Hepatocyte (in vitro differentiated cells): ENCODE measurements around the gene EXOC6. TPM values are rescaled to one million over a fixed set of nuclear protein-coding genes. Genes with fewer than 3 reads are reported as not detected.
"Not testable (repeated sequence)": the region's sequence is repeated elsewhere in the genome, so short reads cannot be mapped to it uniquely, and the experiment has no call there.

Source experiments
- DNase-seq: peaks from one replicate; pipeline ENCODE4 v3.0.0-alpha.2; 2016; ENCODE audit warnings: low spot score
- H2AFZ ChIP-seq: fragments of 200-600 bp; sonication (generic); 2 replicates; pipeline ENCODE4 v1.6.0; 2016; ENCODE audit warnings: antibody characterized with exemption, mild to moderate bottlenecking
- H3K27ac ChIP-seq: fragments of 200-600 bp; sonication (generic); 2 replicates; pipeline ENCODE4 v1.5.1; 2016; ENCODE audit warnings: mild to moderate bottlenecking
- H3K27me3 ChIP-seq: fragments of 200-600 bp; sonication (generic); 2 replicates; pipeline ENCODE4 v1.6.1; 2016
- H3K36me3 ChIP-seq: fragments of 200-600 bp; sonication (generic); replicated peaks from 2 replicates; pipeline ENCODE4 v1.5.1; 2016; ENCODE audit warnings: low read depth; ENCODE audit not compliant: insufficient read depth
- H3K4me1 ChIP-seq: fragments of 200-600 bp; sonication (generic); 2 replicates; pipeline ENCODE4 v1.5.1; 2016; ENCODE audit warnings: mild to moderate bottlenecking, moderate library complexity; ENCODE audit not compliant: insufficient read depth
- H3K4me2 ChIP-seq: fragments of 200-600 bp; sonication (generic); 2 replicates; pipeline ENCODE4 v1.6.0; 2016
- H3K4me3 ChIP-seq: fragments of 200-600 bp; sonication (generic); 2 replicates; pipeline ENCODE4 v1.5.1; 2016; ENCODE audit warnings: mild to moderate bottlenecking
- H3K79me2 ChIP-seq: fragments of 200-600 bp; sonication (generic); 2 replicates; pipeline ENCODE4 v1.6.0; 2017; ENCODE audit warnings: mild to moderate bottlenecking
- H3K9me2 ChIP-seq: fragments of 200-600 bp; sonication (generic); replicated peaks from 2 replicates; pipeline ENCODE4 v1.6.0; 2017; ENCODE audit warnings: mild to moderate bottlenecking; ENCODE audit not compliant: insufficient read depth
- H3K9me3 ChIP-seq: fragments of 200-600 bp; sonication (generic); 2 replicates; pipeline ENCODE4 v1.5.1; 2016; ENCODE audit warnings: low read depth, mild to moderate bottlenecking
- H4K20me1 ChIP-seq: fragments of 200-600 bp; sonication (generic); 2 replicates; pipeline ENCODE4 v1.6.0; 2016; ENCODE audit warnings: mild to moderate bottlenecking; ENCODE audit not compliant: insufficient read depth, poor library complexity, severe bottlenecking
- EZH2 ChIP-seq: fragments of 200-600 bp; sonication (generic); IDR thresholded peaks from 2 replicates; pipeline ENCODE4 v1.6.1; 2016; ENCODE audit warnings: antibody characterized with exemption, mild to moderate bottlenecking, borderline replicate concordance
- EZH2phosphoT487 ChIP-seq: fragments of 200-600 bp; sonication (generic); IDR thresholded peaks from one replicate; pipeline ENCODE4 v1.6.1; 2018; ENCODE audit warnings: antibody characterized with exemption, mild to moderate bottlenecking, low read depth, moderate library complexity; ENCODE audit not compliant: unreplicated experiment, severe bottlenecking
- WGBS: methylation state at CpG from one replicate; pipeline ENCODE4 v1.1.6; 2016; ENCODE audit warnings: low lambda C conversion rate; ENCODE audit errors: missing lambda C conversion rate; 5-methylcytosine and 5-hydroxymethylcytosine counted together
- polyA plus RNA-seq: library from polyadenylated mRNA; unstranded; fragments of >200 nt; fragmentation: Nextera tagmentation; extraction: Ambion mirVana; gene quantifications from 2 replicates; pipeline ENCODE4 v1.2.1, GENCODE V29; 2016
- total RNA-seq: library from RNA; depleted of rRNA; stranded (reverse); fragments of >200 nt; gene quantifications from 2 replicates; pipeline ENCODE4 v1.2.3, GENCODE V29; 2014
- TF ChIP-seq, protein P1 (sequence below): fragments of 200-600 bp; sonication (generic); IDR thresholded peaks from 2 replicates; pipeline ENCODE4 v1.5.1; 2016; ENCODE audit warnings: antibody characterized with exemption, mild to moderate bottlenecking; ENCODE audit not compliant: poor library complexity

The EXOC6 gene
- total and polyA plus RNA-seq, 2 experiments from 2014 or later = 5.8 to 11.7 TPM

DNA sequence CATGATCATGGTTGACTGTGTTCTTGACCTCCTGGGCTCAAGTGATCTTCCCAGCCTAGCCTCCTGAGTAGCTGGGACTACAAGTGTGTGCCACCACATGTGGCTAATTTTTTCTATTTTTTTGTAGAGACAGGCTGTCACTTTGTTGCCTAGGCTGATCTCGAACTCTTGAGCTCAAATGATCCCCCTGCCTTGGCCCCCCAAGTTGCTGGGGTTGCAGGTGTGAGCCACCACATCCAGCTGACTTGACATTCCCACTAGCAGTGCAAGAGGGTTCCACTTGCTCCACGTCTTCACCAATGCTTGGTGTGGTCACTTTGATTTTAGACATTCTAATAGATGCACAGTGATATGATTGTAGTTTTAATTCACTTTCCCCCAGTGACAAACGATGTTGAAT lies 250.5 kb downstream of the EXOC6 start:
- 89% methylated on average over 3 of the region's 3 CpGs for WGBS

DNA sequence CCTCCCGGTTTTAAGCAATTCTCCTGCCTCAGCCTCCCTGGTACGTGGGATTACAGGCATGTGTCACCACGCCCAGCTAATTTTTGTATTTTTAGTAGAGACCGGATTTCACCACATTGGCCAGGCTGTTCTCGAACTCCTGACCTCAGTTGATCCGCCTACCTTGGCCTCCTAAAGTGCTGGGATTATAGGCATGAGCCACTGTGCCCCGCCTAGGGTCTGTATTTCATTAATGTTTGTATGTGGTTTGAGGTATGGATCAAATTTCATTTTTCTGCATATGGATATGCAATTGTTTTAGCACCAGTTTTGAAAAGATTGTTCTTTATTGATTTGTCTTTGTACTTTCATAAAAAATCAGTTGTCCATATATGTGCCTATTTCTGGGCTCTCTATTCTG lies 251.3 kb downstream of the EXOC6 start:
- Histone ChIP-seq H3K79me2 (no peaks in the 10 kb centered on the region), H3K4me2 (no peak overlapping the region), H3K9me3 (peaks cover 5% of the 10 kb centered on the region), H2AFZ (no peak overlapping the region), H3K27me3 (no peaks in the 10 kb centered on the region), H3K27ac (no peak overlapping the region), H4K20me1 (no peaks in the 10 kb centered on the region), H3K9me2 (no peaks in the 10 kb centered on the region), H3K4me1 (no peaks in the 10 kb centered on the region), H3K36me3 (no peaks in the 10 kb centered on the region), H3K4me3 (no peak overlapping the region)
- DNase-seq = no peak
- WGBS = 87% methylated on average over 7 of the region's 7 CpGs
- TF ChIP-seq EZH2 (no peak), EZH2phosphoT487 (no peak)
- TF ChIP-seq, protein P1, sequence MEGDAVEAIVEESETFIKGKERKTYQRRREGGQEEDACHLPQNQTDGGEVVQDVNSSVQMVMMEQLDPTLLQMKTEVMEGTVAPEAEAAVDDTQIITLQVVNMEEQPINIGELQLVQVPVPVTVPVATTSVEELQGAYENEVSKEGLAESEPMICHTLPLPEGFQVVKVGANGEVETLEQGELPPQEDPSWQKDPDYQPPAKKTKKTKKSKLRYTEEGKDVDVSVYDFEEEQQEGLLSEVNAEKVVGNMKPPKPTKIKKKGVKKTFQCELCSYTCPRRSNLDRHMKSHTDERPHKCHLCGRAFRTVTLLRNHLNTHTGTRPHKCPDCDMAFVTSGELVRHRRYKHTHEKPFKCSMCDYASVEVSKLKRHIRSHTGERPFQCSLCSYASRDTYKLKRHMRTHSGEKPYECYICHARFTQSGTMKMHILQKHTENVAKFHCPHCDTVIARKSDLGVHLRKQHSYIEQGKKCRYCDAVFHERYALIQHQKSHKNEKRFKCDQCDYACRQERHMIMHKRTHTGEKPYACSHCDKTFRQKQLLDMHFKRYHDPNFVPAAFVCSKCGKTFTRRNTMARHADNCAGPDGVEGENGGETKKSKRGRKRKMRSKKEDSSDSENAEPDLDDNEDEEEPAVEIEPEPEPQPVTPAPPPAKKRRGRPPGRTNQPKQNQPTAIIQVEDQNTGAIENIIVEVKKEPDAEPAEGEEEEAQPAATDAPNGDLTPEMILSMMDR = no peak

More for the DNA sequence above, 250.5 kb downstream of the EXOC6 start:
- Histone ChIP-seq H3K9me3 (peaks cover 3% of the 10 kb centered on the region), H3K36me3 (no peaks in the 10 kb centered on the region), H3K27ac (no peak overlapping the region), H3K4me3 (no peak overlapping the region), H2AFZ (no peak overlapping the region), H3K79me2 (no peaks in the 10 kb centered on the region), H3K4me1 (no peaks in the 10 kb centered on the region), H4K20me1 (no peaks in the 10 kb centered on the region), H3K4me2 (no peak overlapping the region), H3K27me3 (no peaks in the 10 kb centered on the region), H3K9me2 (no peaks in the 10 kb centered on the region)
- TF ChIP-seq, protein P1 = no peak
- no peak for TF ChIP-seq EZH2phosphoT487
- TF ChIP-seq EZH2 = no peak
- DNase-seq = no peak

GRCh38 chr10:93101148-93101547 lies 252.8 kb downstream of the EXOC6 start:
- not testable (repeated sequence) for H3K9me3 ChIP-seq, H3K4me3 ChIP-seq, H4K20me1 ChIP-seq, H3K9me2 ChIP-seq, H3K4me2 ChIP-seq, H3K27ac ChIP-seq, H3K27me3 ChIP-seq, H2AFZ ChIP-seq, DNase-seq, H3K79me2 ChIP-seq, H3K36me3 ChIP-seq, H3K4me1 ChIP-seq
- 95% methylated on average over 3 of the region's 3 CpGs for WGBS

DNA sequence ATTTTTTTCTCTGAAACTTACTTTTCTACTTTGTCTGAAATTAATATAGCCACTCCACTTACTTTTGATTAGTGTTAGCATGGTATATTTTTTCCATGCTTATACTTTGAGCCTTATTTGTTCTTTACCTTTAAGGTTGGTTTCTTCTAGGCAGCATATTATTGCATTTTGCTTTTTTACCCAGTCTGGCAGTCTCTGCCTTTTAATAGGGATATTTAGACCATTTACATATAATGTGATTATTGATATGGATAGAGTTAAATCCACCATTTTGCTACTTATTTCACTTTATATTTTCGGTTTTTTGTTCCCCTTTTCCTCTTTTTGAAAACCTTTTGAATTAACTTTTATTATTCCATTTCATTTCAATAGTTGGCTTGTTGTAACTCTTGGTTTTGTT lies 255.6 kb downstream of the EXOC6 start:
- Histone ChIP-seq H3K36me3 (no peaks in the 10 kb centered on the region), H3K27me3 (no peaks in the 10 kb centered on the region), H3K9me3 (peaks cover 5% of the 10 kb centered on the region), H2AFZ (no peak overlapping the region), H4K20me1 (no peaks in the 10 kb centered on the region), H3K9me2 (no peaks in the 10 kb centered on the region), H3K4me3 (no peak overlapping the region), H3K4me1 (no peaks in the 10 kb centered on the region), H3K27ac (no peak overlapping the region), H3K4me2 (no peak overlapping the region), H3K79me2 (no peaks in the 10 kb centered on the region)
- WGBS = 83% methylated on average over 1 of the region's 1 CpG
- TF ChIP-seq EZH2 (no peak), EZH2phosphoT487 (no peak)
- TF ChIP-seq, protein P1 = no peak
- DNase-seq = no peak
